ENCODE measurements around the gene TTLL11. TPM values are rescaled to one million over a fixed set of nuclear protein-coding genes. Genes with fewer than 3 reads are reported as not detected.
A peak's percentile ranks its signal among the peaks of the same experiment; 100 is the strongest.

TTLL11 gene
- total and polyA plus RNA-seq, 2 experiments from 2014 or later, result 0.57 to 1.4 TPM

DNA sequence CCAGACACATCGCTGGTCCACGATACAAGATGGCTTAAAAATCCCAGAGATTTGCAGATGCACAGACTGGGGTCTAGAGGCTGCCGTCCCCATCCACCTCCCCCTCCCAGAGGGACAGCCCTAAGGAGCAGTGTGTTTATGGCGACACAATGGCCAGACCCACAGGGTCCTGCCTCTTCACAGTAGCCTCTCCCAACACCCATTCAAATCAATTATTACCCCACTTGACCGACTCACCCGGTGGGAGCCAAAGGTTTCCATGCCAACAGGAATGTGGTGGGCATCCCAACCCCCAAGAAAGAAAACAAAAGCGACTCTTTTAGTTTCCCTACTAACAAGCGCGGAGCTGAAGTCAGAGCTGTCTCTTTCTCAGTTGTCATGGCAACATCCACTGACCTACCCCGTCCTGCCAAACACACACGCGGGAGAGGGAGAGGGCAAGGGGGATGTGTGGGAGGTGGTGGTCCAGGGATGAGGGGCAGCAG, 209.0 kb downstream of the TTLL11 start (continued):
- TF ChIP-seq, protein P1, sequence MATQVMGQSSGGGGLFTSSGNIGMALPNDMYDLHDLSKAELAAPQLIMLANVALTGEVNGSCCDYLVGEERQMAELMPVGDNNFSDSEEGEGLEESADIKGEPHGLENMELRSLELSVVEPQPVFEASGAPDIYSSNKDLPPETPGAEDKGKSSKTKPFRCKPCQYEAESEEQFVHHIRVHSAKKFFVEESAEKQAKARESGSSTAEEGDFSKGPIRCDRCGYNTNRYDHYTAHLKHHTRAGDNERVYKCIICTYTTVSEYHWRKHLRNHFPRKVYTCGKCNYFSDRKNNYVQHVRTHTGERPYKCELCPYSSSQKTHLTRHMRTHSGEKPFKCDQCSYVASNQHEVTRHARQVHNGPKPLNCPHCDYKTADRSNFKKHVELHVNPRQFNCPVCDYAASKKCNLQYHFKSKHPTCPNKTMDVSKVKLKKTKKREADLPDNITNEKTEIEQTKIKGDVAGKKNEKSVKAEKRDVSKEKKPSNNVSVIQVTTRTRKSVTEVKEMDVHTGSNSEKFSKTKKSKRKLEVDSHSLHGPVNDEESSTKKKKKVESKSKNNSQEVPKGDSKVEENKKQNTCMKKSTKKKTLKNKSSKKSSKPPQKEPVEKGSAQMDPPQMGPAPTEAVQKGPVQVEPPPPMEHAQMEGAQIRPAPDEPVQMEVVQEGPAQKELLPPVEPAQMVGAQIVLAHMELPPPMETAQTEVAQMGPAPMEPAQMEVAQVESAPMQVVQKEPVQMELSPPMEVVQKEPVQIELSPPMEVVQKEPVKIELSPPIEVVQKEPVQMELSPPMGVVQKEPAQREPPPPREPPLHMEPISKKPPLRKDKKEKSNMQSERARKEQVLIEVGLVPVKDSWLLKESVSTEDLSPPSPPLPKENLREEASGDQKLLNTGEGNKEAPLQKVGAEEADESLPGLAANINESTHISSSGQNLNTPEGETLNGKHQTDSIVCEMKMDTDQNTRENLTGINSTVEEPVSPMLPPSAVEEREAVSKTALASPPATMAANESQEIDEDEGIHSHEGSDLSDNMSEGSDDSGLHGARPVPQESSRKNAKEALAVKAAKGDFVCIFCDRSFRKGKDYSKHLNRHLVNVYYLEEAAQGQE (IDR thresholded peaks at IDR 0.05; ENCODE audit: unreplicated experiment), result no peak
- no peak for TF ChIP-seq NANOG (IDR thresholded peaks at IDR 0.05; ENCODE audit: borderline replicate concordance)

DNA sequence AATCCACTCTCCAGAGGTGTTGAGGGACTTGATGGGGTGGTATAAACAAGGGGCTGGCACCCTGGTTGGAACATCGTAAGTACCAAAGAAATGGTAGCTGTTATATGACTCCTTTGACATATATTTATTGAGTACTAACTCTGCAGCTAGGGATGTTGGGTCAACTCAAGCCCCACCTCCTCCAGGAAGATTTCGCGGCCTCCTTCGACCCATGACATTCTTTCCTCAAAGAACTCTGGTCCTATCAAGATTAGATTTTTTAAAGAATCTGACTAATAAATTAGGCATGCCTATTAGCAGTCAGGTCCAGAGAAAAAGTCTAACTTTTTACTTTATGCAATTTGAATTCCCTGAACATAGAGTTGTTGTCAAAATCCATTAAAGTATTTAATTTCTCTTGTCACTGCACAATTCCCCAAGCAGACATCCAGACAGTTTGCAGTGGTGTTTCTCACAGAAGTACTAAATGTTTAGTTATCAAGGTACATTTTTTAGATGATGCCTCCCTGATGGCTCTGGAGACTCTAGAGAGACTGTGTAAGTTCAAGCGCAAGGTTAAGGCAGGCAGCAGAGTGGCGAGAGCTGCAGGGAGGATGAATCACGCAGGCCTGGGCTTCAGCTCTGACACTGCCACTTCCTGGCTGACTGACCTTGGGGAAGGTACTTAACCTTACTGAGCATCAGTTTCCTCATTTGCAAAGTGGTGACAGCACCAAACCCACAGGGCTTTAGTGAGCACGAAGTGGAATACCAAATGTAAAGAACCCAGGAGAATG, 209.6 kb downstream of the TTLL11 start:
- Histone ChIP-seq H3K9me2 (ENCODE audit: insufficient read depth) (no peaks in the 10 kb centered on the region), H3K4me3 (no peak overlapping the region), H3K27me3 (ENCODE audit: insufficient read depth) (no peaks in the 10 kb centered on the region), H3K4me1 (ENCODE audit: insufficient read depth) (0 out of 2 replicates have a peak, but pooled peaks cover 7% of the 10 kb centered on the region), H3K36me3 (ENCODE audit: insufficient read depth) (no peaks in the 10 kb centered on the region), H3K27ac (ENCODE audit: low read depth) (no peak overlapping the region), H4K20me1 (replicated peaks; ENCODE audit: insufficient read depth) (no peaks in the 10 kb centered on the region), H2AFZ (no peak overlapping the region), H3K79me2 (replicated peaks; ENCODE audit: insufficient read depth) (no peaks in the 10 kb centered on the region), H3K4me2 (no peak overlapping the region), H3F3A (replicated peaks; ENCODE audit: low read depth) (no peaks in the 10 kb centered on the region)
- peaks cover 21% of the 10 kb centered on the region for H3K4me1 Mint-ChIP-seq
- no peaks in the 10 kb centered on the region for H3K9me3 Mint-ChIP-seq
- no peaks in the 10 kb centered on the region for H3K36me3 Mint-ChIP-seq (ENCODE audit: low read depth)
- ATAC-seq (peak; percentile 45), DNase-seq (ENCODE audit: low spot score) (no peak)
- no peak overlapping the region for H3K4me3 Mint-ChIP-seq
- H3K27ac Mint-ChIP-seq, result no peak overlapping the region
- peaks cover 5% of the 10 kb centered on the region for H3K27me3 Mint-ChIP-seq (ENCODE audit: insufficient read depth, low read depth, poor library complexity)
- TF ChIP-seq, protein P2, sequence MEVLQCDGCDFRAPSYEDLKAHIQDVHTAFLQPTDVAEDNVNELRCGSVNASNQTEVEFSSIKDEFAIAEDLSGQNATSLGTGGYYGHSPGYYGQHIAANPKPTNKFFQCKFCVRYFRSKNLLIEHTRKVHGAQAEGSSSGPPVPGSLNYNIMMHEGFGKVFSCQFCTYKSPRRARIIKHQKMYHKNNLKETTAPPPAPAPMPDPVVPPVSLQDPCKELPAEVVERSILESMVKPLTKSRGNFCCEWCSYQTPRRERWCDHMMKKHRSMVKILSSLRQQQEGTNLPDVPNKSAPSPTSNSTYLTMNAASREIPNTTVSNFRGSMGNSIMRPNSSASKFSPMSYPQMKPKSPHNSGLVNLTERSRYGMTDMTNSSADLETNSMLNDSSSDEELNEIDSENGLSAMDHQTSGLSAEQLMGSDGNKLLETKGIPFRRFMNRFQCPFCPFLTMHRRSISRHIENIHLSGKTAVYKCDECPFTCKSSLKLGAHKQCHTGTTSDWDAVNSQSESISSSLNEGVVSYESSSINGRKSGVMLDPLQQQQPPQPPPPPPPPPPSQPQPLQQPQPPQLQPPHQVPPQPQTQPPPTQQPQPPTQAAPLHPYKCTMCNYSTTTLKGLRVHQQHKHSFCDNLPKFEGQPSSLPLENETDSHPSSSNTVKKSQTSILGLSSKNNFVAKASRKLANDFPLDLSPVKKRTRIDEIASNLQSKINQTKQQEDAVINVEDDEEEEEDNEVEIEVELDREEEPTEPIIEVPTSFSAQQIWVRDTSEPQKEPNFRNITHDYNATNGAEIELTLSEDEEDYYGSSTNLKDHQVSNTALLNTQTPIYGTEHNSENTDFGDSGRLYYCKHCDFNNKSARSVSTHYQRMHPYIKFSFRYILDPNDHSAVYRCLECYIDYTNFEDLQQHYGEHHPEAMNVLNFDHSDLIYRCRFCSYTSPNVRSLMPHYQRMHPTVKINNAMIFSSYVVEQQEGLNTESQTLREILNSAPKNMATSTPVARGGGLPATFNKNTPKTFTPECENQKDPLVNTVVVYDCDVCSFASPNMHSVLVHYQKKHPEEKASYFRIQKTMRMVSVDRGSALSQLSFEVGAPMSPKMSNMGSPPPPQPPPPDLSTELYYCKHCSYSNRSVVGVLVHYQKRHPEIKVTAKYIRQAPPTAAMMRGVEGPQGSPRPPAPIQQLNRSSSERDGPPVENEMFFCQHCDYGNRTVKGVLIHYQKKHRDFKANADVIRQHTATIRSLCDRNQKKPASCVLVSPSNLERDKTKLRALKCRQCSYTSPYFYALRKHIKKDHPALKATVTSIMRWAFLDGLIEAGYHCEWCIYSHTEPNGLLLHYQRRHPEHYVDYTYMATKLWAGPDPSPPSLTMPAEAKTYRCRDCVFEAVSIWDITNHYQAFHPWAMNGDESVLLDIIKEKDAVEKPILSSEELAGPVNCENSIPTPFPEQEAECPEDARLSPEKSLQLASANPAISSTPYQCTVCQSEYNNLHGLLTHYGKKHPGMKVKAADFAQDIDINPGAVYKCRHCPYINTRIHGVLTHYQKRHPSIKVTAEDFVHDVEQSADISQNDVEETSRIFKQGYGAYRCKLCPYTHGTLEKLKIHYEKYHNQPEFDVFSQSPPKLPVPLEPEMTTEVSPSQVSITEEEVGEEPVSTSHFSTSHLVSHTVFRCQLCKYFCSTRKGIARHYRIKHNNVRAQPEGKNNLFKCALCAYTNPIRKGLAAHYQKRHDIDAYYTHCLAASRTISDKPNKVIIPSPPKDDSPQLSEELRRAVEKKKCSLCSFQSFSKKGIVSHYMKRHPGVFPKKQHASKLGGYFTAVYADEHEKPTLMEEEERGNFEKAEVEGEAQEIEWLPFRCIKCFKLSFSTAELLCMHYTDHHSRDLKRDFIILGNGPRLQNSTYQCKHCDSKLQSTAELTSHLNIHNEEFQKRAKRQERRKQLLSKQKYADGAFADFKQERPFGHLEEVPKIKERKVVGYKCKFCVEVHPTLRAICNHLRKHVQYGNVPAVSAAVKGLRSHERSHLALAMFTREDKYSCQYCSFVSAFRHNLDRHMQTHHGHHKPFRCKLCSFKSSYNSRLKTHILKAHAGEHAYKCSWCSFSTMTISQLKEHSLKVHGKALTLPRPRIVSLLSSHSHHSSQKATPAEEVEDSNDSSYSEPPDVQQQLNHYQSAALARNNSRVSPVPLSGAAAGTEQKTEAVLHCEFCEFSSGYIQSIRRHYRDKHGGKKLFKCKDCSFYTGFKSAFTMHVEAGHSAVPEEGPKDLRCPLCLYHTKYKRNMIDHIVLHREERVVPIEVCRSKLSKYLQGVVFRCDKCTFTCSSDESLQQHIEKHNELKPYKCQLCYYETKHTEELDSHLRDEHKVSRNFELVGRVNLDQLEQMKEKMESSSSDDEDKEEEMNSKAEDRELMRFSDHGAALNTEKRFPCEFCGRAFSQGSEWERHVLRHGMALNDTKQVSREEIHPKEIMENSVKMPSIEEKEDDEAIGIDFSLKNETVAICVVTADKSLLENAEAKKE (CRISPR knock-in tag; IDR thresholded peaks at IDR 0.05), result no peak
- TF ChIP-seq, protein P1 (IDR thresholded peaks at IDR 0.05; ENCODE audit: unreplicated experiment), result no peak
- TF ChIP-seq CREB1 (CRISPR knock-in tag; IDR thresholded peaks at IDR 0.05; ENCODE audit: low read depth) (no peak), ZNF114 (CRISPR knock-in tag; IDR thresholded peaks at IDR 0.05) (no peak), CTCF (conservative IDR thresholded peaks at IDR 0.05; ENCODE audit: low read depth in 2 of 2) (no peak), NANOG (IDR thresholded peaks at IDR 0.05; ENCODE audit: borderline replicate concordance) (no peak)
